DND-41 (cell line): ENCODE measurements around the gene EML6.

ENCODE experiments used
- EZH2 ChIP-seq: IDR thresholded peaks from 3 replicates; pipeline ENCODE4 v1.6.1; 2012; ENCODE audit warnings: borderline replicate concordance, low read depth, mild to moderate bottlenecking, moderate library complexity, low read length, inconsistent platforms; ENCODE audit not compliant: severe bottlenecking
- TF ChIP-seq, protein P1 (sequence below): IDR thresholded peaks from 2 replicates; pipeline ENCODE4 v1.5.1; 2012; ENCODE audit warnings: borderline replicate concordance, low read length, moderate library complexity, mild to moderate bottlenecking; ENCODE audit not compliant: poor library complexity, severe bottlenecking; ENCODE audit errors: extremely low read depth

DNA sequence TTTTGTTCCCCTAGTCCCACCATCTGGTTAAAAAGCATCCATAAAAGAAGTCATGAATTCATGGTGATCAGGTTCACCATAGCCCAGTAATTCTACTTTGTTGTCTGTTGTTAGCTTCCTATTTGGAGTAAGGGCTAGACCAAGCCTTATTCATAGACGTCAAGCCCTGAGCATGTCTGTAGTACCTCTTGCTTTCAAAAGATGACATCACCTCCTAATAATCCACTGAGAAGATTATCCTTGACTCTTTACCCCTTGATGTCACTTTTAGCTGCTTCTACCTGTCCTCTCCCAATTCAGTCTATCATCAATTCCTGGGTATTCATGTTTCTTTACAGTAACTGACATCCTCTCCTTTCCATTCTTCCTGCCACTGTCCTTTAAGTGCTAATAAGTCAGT is 90.1 kb downstream of the EML6 start:
- TF ChIP-seq, protein P1, sequence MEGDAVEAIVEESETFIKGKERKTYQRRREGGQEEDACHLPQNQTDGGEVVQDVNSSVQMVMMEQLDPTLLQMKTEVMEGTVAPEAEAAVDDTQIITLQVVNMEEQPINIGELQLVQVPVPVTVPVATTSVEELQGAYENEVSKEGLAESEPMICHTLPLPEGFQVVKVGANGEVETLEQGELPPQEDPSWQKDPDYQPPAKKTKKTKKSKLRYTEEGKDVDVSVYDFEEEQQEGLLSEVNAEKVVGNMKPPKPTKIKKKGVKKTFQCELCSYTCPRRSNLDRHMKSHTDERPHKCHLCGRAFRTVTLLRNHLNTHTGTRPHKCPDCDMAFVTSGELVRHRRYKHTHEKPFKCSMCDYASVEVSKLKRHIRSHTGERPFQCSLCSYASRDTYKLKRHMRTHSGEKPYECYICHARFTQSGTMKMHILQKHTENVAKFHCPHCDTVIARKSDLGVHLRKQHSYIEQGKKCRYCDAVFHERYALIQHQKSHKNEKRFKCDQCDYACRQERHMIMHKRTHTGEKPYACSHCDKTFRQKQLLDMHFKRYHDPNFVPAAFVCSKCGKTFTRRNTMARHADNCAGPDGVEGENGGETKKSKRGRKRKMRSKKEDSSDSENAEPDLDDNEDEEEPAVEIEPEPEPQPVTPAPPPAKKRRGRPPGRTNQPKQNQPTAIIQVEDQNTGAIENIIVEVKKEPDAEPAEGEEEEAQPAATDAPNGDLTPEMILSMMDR = no peak
- TF ChIP-seq EZH2 = no peak
